GM18868 (cell line): ENCODE data around the gene CLDN24.

Source experiments
- ATAC-seq: cut with Tn5 transposase; IDR thresholded peaks from one replicate; pipeline ENCODE4 v1.9.1; 2021; ENCODE audit warnings: mild to moderate bottlenecking, moderate library complexity; ENCODE audit not compliant: unreplicated experiment

CLDN24 gene

GRCh38 chr4:183322326-183322725, at the start of gene CLDN24:
CLDN24 (minus strand) TSS chr4:183322426; CDS start chr4:183322426, 0 bp downstream.
- ATAC-seq, result no peak

- no peak for ATAC-seq
Observed at GRCh38 chr4:183370786-183371185, 48.6 kb upstream of the CLDN24 start.

GRCh38 chr4:183369073-183369472, 46.8 kb upstream of the CLDN24 start:
- ATAC-seq, result no peak

- ATAC-seq, result no peak
Observed at GRCh38 chr4:183366206-183366835, 44.1 kb upstream of the CLDN24 start.

GRCh38 chr4:183364025-183364424, 41.8 kb upstream of the CLDN24 start:
- ATAC-seq, result no peak

- no peak for ATAC-seq
Observed at GRCh38 chr4:183362916-183363542, 40.8 kb upstream of the CLDN24 start.

- ATAC-seq, result no peak
Observed at GRCh38 chr4:183362036-183362435, 39.8 kb upstream of the CLDN24 start.

- no peak for ATAC-seq
Observed at GRCh38 chr4:183360161-183360919, 38.1 kb upstream of the CLDN24 start.

GRCh38 chr4:183358215-183358755, 36.1 kb upstream of the CLDN24 start:
- no peak for ATAC-seq

- ATAC-seq, result no peak
Observed at GRCh38 chr4:183356931-183357675, 34.9 kb upstream of the CLDN24 start.

- no peak for ATAC-seq
Observed at GRCh38 chr4:183356173-183356830, 34.1 kb upstream of the CLDN24 start.

GRCh38 chr4:183355405-183355804, 33.2 kb upstream of the CLDN24 start:
- no peak for ATAC-seq

- ATAC-seq, result no peak
Observed at GRCh38 chr4:183354219-183354618, 32.0 kb upstream of the CLDN24 start.

- no peak for ATAC-seq
Observed at GRCh38 chr4:183353557-183353956, 31.3 kb upstream of the CLDN24 start.

GRCh38 chr4:183352546-183352945, 30.3 kb upstream of the CLDN24 start:
- ATAC-seq, result no peak

GRCh38 chr4:183350317-183351071, 28.3 kb upstream of the CLDN24 start:
- ATAC-seq, result no peak

GRCh38 chr4:183349673-183350072, 27.4 kb upstream of the CLDN24 start:
- ATAC-seq, result no peak

- ATAC-seq, result no peak
Observed at GRCh38 chr4:183348706-183349659, 26.8 kb upstream of the CLDN24 start.

- no peak for ATAC-seq
Observed at GRCh38 chr4:183348136-183348535, 25.9 kb upstream of the CLDN24 start.
